ENCODE measurements around the gene HIF1A. TPM values are rescaled to one million over a fixed set of nuclear protein-coding genes. Genes with fewer than 3 reads are reported as not detected.

Gene HIF1A
- total and polyA plus RNA-seq, 2 donors (not counting 1 experiment from before 2014, with no cell fraction given) = 332 to 407 TPM

DNA sequence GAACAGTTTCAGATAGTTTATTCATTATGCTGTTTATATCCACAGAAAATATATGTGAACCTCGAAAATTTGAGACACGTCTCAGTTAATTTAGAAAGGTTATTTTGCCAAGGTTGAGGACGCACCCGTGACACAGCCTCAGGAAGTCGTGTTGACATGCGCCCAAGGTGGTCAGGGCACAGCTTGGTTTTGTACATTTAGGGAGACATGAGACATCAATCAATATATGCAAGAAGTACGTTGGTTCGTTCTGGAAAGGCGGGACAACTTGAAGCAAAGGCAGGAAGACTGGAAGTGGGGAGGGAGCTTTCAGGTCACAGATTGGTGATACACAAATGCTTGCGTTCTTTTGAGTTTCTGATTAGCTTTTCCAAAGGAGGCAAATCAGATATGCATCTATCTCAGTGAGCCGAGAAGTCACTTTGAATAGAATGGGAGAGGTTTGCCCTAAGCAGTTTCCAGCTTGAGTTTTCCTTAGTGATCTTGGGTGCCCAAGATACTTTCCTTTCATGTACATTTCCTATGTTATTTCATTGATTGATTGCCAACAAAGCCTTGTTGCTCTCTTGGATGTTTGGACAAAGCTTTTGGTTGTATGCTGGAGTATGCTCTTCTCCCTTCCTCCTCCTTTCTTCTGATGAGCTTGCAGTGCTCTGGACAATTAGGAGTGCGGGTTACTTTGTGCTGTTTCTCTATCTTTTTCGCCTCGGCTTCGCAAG lies 70.1 kb downstream of the HIF1A start:
- Histone ChIP-seq H3K4me2 (ENCODE audit: extremely low read depth, insufficient read depth, low read length) (peak overlapping the region; percentile 72), H3K79me2 (ENCODE audit: control insufficient read depth, insufficient read depth, low read length) (peaks cover 44% of the 10 kb centered on the region), H3K9me3 (ENCODE audit: control insufficient read depth, insufficient read depth, low read depth, low read length) (no peaks in the 10 kb centered on the region), H2AFZ (ENCODE audit: low read length) (no peak overlapping the region), H4K20me1 (ENCODE audit: control insufficient read depth, extremely low read depth, insufficient read depth, low read length) (no peaks in the 10 kb centered on the region), H3K4me1 (ENCODE audit: control insufficient read depth, extremely low read depth, insufficient read depth, low read length) (no peaks in the 10 kb centered on the region), H3K4me3 (replicated peaks in 1 of 4; ENCODE audit: control extremely low read depth in 1 of 4, insufficient read depth in 1 of 4, low read depth in 3 of 4, low read length in 4 of 4) (peak overlapping the region; percentile 9 to 94 (median 20)), H3K9ac (ENCODE audit: insufficient read depth, low read length) (no peak overlapping the region), H3K27me3 (ENCODE audit: control insufficient read depth, insufficient read depth, low read length) (no peaks in the 10 kb centered on the region), H3K36me3 (ENCODE audit: control insufficient read depth, insufficient read depth, low read length) (peaks cover 4% of the 10 kb centered on the region), H3K27ac (ENCODE audit: insufficient read depth, low read length) (no peak overlapping the region)
- TF ChIP-seq, protein P1, sequence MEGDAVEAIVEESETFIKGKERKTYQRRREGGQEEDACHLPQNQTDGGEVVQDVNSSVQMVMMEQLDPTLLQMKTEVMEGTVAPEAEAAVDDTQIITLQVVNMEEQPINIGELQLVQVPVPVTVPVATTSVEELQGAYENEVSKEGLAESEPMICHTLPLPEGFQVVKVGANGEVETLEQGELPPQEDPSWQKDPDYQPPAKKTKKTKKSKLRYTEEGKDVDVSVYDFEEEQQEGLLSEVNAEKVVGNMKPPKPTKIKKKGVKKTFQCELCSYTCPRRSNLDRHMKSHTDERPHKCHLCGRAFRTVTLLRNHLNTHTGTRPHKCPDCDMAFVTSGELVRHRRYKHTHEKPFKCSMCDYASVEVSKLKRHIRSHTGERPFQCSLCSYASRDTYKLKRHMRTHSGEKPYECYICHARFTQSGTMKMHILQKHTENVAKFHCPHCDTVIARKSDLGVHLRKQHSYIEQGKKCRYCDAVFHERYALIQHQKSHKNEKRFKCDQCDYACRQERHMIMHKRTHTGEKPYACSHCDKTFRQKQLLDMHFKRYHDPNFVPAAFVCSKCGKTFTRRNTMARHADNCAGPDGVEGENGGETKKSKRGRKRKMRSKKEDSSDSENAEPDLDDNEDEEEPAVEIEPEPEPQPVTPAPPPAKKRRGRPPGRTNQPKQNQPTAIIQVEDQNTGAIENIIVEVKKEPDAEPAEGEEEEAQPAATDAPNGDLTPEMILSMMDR (conservative IDR thresholded peaks at IDR 0.05 in 1 of 2, IDR thresholded peaks at IDR 0.05 in 1 of 2; ENCODE audit: low read depth in 1 of 2, low read length in 2 of 2) = no peak
- no peak for TF ChIP-seq EZH2 (IDR thresholded peaks at IDR 0.05; ENCODE audit: low read length, missing control alignments)
- DNase-seq (ENCODE audit: low read depth in 2 of 2) = peak in 1 of 2 donors; percentile 37

- peak in 1 of 2 donors; percentile 44 for DNase-seq (ENCODE audit: low read depth in 2 of 2)
- peak overlapping the region; percentile 20 for H3K4me2 ChIP-seq (ENCODE audit: extremely low read depth, insufficient read depth, low read length)
- no peaks in the 10 kb centered on the region for H3K27me3 ChIP-seq (ENCODE audit: control insufficient read depth, insufficient read depth, low read length)
- TF ChIP-seq, protein P1 (conservative IDR thresholded peaks at IDR 0.05 in 1 of 2, IDR thresholded peaks at IDR 0.05 in 1 of 2; ENCODE audit: low read depth in 1 of 2, low read length in 2 of 2) = no peak
- no peak for TF ChIP-seq EZH2 (IDR thresholded peaks at IDR 0.05; ENCODE audit: low read length, missing control alignments)
- peak overlapping the region in 1 of 4 experiments; percentile 19 for H3K4me3 ChIP-seq (replicated peaks in 1 of 4; ENCODE audit: control extremely low read depth in 1 of 4, insufficient read depth in 1 of 4, low read depth in 3 of 4, low read length in 4 of 4)
- H3K27ac ChIP-seq (ENCODE audit: insufficient read depth, low read length) = no peak overlapping the region
- no peak overlapping the region for H3K9ac ChIP-seq (ENCODE audit: insufficient read depth, low read length)
- no peaks in the 10 kb centered on the region for H3K9me3 ChIP-seq (ENCODE audit: control insufficient read depth, insufficient read depth, low read depth, low read length)
- peaks cover 44% of the 10 kb centered on the region for H3K79me2 ChIP-seq (ENCODE audit: control insufficient read depth, insufficient read depth, low read length)
- H4K20me1 ChIP-seq (ENCODE audit: control insufficient read depth, extremely low read depth, insufficient read depth, low read length) = no peaks in the 10 kb centered on the region
- H3K36me3 ChIP-seq (ENCODE audit: control insufficient read depth, insufficient read depth, low read length) = peaks cover 6% of the 10 kb centered on the region
- no peaks in the 10 kb centered on the region for H3K4me1 ChIP-seq (ENCODE audit: control insufficient read depth, extremely low read depth, insufficient read depth, low read length)
- H2AFZ ChIP-seq (ENCODE audit: low read length) = no peak overlapping the region
These were observed 70.8 kb downstream of the HIF1A start for GRCh38 chr14:61766151-61766550.

DNA sequence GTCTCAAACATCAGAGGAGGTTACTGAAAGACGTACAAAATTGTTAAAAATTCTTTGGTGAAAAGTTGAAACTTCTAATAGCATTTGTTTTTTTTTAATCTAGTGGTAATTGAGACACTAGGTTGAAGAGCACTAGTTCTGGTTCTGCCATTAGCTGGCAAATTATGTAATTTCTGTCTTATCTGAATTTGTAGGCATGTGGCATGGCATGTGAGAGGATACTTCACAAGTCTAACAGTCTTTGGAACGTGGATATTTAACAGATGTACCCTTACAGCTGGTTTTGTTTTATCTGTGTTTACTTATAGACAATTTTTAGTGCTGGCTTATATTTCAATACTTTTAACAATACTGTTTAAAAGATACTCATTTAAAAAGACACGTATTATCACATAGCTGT lies 72.9 kb downstream of the HIF1A start:
- no peak overlapping the region for H3K27ac ChIP-seq (ENCODE audit: insufficient read depth, low read length)
- no peak overlapping the region for H2AFZ ChIP-seq (ENCODE audit: low read length)
- peaks cover 34% of the 10 kb centered on the region for H3K79me2 ChIP-seq (ENCODE audit: control insufficient read depth, insufficient read depth, low read length)
- no peak overlapping the region for H3K9ac ChIP-seq (ENCODE audit: insufficient read depth, low read length)
- no peaks in the 10 kb centered on the region for H4K20me1 ChIP-seq (ENCODE audit: control insufficient read depth, extremely low read depth, insufficient read depth, low read length)
- H3K4me3 ChIP-seq (replicated peaks in 1 of 4; ENCODE audit: control extremely low read depth in 1 of 4, insufficient read depth in 1 of 4, low read depth in 3 of 4, low read length in 4 of 4) = no peak overlapping the region
- no peaks in the 10 kb centered on the region for H3K9me3 ChIP-seq (ENCODE audit: control insufficient read depth, insufficient read depth, low read depth, low read length)
- DNase-seq (ENCODE audit: low read depth in 2 of 2) = no peak
- H3K27me3 ChIP-seq (ENCODE audit: control insufficient read depth, insufficient read depth, low read length) = no peaks in the 10 kb centered on the region
- H3K4me1 ChIP-seq (ENCODE audit: control insufficient read depth, extremely low read depth, insufficient read depth, low read length) = no peaks in the 10 kb centered on the region
- TF ChIP-seq EZH2 (IDR thresholded peaks at IDR 0.05; ENCODE audit: low read length, missing control alignments) = no peak
- TF ChIP-seq, protein P1 (conservative IDR thresholded peaks at IDR 0.05 in 1 of 2, IDR thresholded peaks at IDR 0.05 in 1 of 2; ENCODE audit: low read depth in 1 of 2, low read length in 2 of 2) = no peak
- H3K36me3 ChIP-seq (ENCODE audit: control insufficient read depth, insufficient read depth, low read length) = peaks cover 12% of the 10 kb centered on the region
- no peak overlapping the region for H3K4me2 ChIP-seq (ENCODE audit: extremely low read depth, insufficient read depth, low read length)
